ENCODE results near the gene TTLL7.

DNA sequence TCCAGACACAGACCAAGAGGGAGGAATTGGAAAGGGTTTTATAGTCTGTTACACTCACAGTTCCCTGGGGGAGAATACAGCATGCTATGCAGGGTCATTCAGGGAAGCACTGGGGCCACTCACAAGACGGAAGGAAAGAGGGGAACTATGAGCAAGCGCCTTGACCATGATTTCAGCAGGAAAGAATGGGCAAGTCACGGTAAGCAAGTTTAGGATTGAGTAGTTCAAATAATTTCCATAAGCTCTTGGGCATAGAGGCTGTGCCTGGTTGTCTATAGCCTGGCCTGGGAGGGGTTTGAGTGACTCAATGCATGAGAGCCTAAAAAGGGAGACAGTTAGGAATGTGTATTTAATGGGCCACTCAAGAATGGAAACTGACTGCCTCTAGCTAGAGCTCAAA, 176.7 kb downstream of the TTLL7 start:
- no peak for TF ChIP-seq CTCF (IDR thresholded peaks at IDR 0.05; ENCODE audit: low read depth, low read length)
- TF ChIP-seq EZH2phosphoT487 (IDR thresholded peaks at IDR 0.05; ENCODE audit: low read depth): no peak
